HG02852 (cell line): ENCODE results near the gene ITGA1.
"Not testable (repeated sequence)": the region's sequence is repeated elsewhere in the genome, so short reads cannot be mapped to it uniquely, and the experiment has no call there.

Experiments used
- ATAC-seq: cut with Tn5 transposase; IDR thresholded peaks from one replicate; pipeline ENCODE4 v1.9.1; 2021; ENCODE audit warnings: mild to moderate bottlenecking, moderate library complexity; ENCODE audit not compliant: unreplicated experiment

Gene ITGA1

GRCh38 chr5:52787600-52788504, at the start of gene ITGA1, which contains the start of gene PELO:
Gene ITGA1 (plus strand): TSS chr5:52787916. CDS start chr5:52788354, 438 bp downstream.
Gene PELO (plus strand): TSS chr5:52787916. CDS start chr5:52800395, 12,479 bp downstream.
- ATAC-seq: peak; percentile 77

- peak; percentile 86 for ATAC-seq
Observed at GRCh38 chr5:52738095-52738506, 49.6 kb upstream of the ITGA1 start.

DNA sequence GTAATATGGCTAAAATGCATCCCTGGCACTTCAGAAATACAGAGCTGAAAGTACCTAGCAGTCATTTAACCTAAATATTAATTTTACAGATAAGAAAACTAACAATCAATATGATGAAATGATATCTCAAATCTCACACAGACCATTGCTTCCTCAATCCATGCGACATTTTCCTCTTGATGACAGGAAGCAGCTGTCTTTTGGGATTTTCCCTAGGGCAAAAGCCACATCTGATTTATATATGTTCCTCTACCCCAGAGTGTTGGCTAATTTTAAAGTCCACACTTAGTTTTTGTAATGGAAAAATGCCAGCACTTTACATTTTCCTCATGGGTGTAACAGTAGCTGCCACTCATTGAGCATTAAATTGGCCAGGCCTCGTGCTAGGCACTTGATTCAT, 47.7 kb upstream of the ITGA1 start:
- no peak for ATAC-seq

GRCh38 chr5:52743012-52743411, 44.7 kb upstream of the ITGA1 start:
- no peak for ATAC-seq

GRCh38 chr5:52743529-52743928, 44.2 kb upstream of the ITGA1 start:
- ATAC-seq: no peak

- peak; percentile 85 for ATAC-seq
Observed at GRCh38 chr5:52743970-52744369, 43.7 kb upstream of the ITGA1 start.

DNA sequence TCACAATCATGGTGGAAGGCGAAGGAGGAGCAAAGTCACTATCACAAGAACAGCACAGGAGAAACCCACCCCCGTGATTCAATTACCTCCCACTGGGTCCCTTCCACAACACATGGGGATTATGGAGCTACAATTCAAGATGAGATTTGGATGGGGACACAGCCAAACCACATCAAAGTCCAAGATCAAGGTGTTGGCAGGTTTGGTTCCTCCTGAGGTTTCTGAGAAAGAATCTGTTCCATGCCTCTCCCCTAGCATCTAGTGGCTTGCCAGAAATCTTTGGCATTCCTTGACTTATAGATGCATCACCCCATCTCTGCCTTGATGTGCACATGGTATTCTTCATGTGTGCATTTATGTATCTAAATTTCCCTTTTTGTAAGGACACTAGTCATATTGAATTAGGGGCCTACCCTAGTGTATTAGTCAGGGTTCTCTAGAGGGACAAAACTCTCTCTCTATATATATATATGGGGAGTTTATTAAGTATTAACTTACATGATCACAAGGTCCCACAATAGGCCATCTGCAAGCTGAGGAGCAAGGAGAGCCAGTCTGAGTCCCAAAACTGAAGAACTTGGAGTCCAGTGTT, 42.8 kb upstream of the ITGA1 start:
- not testable (repeated sequence) for ATAC-seq

DNA sequence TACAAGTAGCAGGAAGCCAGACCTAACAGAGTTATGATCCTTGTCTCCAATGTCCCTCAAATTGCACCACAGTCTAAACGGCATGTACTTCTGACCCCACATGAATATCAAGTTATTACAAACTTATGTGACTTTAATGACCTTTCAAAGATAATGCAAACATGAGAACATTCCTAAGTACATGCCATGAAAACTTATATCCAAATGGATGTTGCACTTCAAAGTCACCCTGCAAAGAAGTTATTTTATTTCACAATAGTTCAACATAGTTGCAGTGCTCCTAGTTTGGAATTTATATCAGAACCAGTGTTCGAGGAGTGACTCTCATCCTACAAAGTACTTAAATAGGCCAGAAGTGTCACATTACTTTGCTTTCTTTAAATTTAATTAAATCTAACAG, 41.2 kb upstream of the ITGA1 start:
- no peak for ATAC-seq

- ATAC-seq: no peak
Observed at GRCh38 chr5:52748590-52748989, 39.1 kb upstream of the ITGA1 start.

- no peak for ATAC-seq
Observed at GRCh38 chr5:52749666-52750065, 38.0 kb upstream of the ITGA1 start.

- no peak for ATAC-seq
Observed at GRCh38 chr5:52751137-52751536, 36.6 kb upstream of the ITGA1 start.

DNA sequence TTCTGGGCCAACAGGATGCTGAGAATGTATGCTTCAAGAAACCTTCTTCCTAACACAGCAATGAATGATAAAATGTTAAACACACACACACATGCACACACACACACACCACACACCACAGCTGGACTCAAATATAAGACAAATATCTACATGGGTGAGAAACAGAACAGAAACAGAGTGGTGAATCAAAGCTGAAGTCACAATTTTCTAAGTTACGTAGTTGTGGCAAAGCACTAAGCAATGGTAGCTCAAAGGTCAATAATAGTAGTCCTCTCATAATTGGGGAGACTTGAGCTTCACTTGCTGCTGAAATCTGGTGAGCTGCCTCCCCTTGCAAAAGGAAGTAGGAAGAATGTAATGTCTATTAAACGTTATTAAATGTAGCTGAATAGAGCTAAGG, 33.7 kb upstream of the ITGA1 start:
- no peak for ATAC-seq

GRCh38 chr5:52757527-52757926, 30.2 kb upstream of the ITGA1 start:
- ATAC-seq: no peak

DNA sequence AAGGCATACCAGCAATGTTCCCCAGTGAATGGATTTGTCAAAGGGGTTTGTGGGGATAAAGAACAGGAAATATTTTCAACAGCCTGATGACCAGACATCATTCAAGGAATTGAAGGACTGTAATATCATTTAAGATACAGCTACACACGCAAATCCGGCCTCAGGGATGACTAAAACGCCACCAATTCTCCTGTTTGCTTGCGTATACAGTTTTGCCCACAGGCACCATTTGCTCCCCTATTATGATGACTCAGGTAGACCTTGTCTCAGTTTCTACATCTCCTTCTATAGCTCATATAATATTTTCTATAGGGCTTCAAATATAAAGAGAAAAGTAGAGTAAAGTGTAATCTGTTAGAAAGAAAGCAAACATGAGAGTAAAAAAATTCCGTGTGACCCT, 29.7 kb upstream of the ITGA1 start:
- ATAC-seq: no peak

DNA sequence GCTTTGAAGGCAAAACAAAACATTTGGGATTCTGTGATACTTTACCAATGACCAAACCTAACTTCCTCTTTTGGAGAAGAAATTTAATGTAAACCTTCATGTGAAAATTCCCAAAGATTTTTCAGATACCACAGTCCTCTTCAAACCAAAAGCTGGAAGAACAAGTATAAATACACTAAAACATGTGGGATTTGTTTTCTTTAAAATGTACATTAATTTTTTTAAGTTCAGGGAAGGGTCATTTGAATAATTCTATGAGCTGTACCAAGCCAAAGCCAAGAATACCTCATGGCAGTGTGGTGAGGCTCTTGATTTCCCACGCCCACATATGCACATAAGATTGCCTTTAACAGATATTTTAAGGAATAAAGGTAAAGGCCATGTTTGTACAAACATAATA, 28.4 kb upstream of the ITGA1 start:
- no peak for ATAC-seq

DNA sequence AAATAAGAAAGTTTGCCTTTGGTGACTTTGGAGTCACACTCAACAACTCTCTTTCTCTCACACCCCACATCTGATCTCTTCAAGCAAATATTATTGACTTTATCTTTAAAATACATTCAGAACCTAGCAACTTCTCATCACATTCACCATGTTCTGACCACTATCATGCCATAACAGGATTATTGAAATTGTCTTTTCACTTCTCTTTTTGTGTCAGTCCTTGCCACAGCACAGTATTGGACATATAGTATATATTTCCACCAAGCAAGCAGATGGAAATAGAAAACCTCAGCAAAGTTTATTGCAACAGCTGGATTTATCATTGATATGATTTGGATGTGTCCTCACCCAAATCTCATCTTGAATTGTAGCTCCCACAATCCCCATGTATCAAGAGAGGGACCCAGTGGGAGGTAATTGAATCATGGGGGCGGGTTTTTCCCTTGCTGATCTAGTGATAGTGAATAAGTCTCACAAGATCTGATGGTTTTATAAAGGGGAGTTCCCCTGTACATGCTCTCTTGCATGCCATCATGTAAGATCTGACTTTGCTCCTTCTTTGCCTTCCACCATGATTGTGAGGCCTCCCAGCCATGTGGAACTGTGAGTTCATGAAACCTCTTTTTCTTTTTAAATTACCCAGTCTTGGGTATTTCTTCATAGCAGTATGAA, 26.9 kb upstream of the ITGA1 start:
- ATAC-seq: peak; percentile 77

DNA sequence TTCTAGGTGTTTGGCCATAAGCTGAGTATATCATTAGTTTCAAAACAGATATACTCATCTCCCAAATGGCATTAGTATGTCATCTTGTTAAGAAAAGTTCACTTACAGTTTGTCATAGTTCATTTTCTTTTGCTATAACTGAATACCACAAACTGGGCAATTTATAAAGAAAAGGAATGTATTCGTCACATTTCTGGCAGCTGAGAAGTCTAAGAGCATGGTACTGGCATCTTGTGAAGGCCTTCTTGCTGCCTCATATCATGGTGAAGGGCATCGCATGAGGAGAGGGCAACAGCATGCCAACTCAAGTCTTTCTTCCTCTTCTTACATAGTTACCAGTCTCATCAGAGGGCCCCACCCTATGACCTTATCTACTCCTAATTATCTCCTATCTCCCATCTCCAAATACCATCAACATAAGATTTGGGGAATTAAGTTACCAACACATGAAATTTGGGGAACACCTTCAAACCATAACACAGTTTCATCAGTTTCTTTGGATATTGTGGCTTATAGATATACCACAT, 20.4 kb upstream of the ITGA1 start:
- no peak for ATAC-seq

DNA sequence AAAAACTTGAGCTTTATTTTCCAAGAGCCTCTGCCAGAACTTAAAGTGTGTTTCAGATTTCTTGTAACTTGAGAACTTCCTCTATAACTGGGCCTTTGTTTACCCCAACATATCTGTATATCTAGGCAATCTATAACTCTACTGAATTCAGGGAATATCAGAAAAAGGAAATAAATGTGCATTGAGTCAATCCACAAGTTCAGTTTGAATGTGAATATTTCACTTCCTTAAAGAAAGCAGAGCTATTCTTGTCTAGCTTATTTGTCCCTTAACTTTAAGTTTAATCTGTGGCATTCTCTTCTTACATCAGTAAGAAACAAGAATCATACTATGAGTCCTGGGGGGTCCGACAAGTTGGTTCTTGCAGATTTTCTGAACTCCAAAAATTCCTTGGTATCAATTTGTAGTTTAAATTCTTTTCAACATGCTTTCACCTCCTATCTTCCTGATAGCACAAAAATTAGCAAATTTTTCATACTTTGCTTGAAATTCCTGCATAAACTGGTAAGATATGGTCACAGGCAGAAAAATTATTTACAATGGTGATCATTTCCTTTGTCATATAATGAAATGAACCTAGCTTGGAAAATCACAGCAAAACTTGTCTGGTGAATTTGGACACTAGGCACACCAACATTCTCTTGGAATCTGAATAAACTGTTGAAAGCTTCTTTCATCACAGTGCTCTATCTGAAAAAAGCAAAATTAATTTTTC, 19.8 kb upstream of the ITGA1 start:
- peak; percentile 53 for ATAC-seq

- ATAC-seq: no peak
Observed at GRCh38 chr5:52769061-52769460, 18.7 kb upstream of the ITGA1 start.

GRCh38 chr5:52770287-52770939, 17.3 kb upstream of the ITGA1 start:
- no peak for ATAC-seq
